AG09309 (cell line): ENCODE results near the gene RNF187.

Experiments
- DNase-seq: peaks from one replicate; pipeline ENCODE4 v3.0.0-alpha.2; 2010; ENCODE audit warnings: low read depth
- H3K4me3 ChIP-seq: 2 replicates; pipeline ENCODE4 v1.5.1; 2011; ENCODE audit warnings: mild to moderate bottlenecking, low read depth, low read length, moderate library complexity; ENCODE audit not compliant: control insufficient read depth
- CTCF ChIP-seq: IDR thresholded peaks from 2 replicates; pipeline ENCODE4 v1.5.1; 2011; ENCODE audit warnings: mild to moderate bottlenecking, low read depth, low read length, inconsistent platforms; ENCODE audit not compliant: insufficient read depth, control insufficient read depth; ENCODE audit errors: missing control alignments

Gene RNF187

GRCh38 chr1:228487336-228488124 is at the start of gene RNF187:
TSS of gene RNF187 (plus strand) at chr1:228487382.
- no peak for DNase-seq
- TF ChIP-seq CTCF = no peak
- peak within 1 kb of the TSS; percentile 82 for H3K4me3 ChIP-seq

GRCh38 chr1:228437424-228437962 is 49.7 kb upstream of the RNF187 start:
- no peak for TF ChIP-seq CTCF
- DNase-seq = no peak
- H3K4me3 ChIP-seq = no peak overlapping the region

GRCh38 chr1:228438266-228438665 is 48.9 kb upstream of the RNF187 start:
- H3K4me3 ChIP-seq = no peak overlapping the region
- no peak for DNase-seq
- TF ChIP-seq CTCF = no peak

GRCh38 chr1:228440761-228441500 is 46.3 kb upstream of the RNF187 start:
- no peak for DNase-seq
- TF ChIP-seq CTCF = no peak

GRCh38 chr1:228443395-228443794 is 43.8 kb upstream of the RNF187 start:
- no peak overlapping the region for H3K4me3 ChIP-seq
- no peak for TF ChIP-seq CTCF
- DNase-seq = no peak

More at GRCh38 chr1:228440761-228441500, 46.3 kb upstream of the RNF187 start:
- H3K4me3 ChIP-seq = no peak overlapping the region

- no peak for DNase-seq
- no peak for TF ChIP-seq CTCF
- H3K4me3 ChIP-seq = peak overlapping the region; percentile 27
Observed at GRCh38 chr1:228445490-228445842, 41.7 kb upstream of the RNF187 start.
